ENCODE measurements around the gene CBX3.
"Not testable (repeated sequence)": the region's sequence is repeated elsewhere in the genome, so short reads cannot be mapped to it uniquely, and the experiment has no call there.

CBX3 gene

GRCh38 chr7:26201247-26202018 is at the start of gene CBX3:
Gene CBX3, plus strand, starts transcription at chr7:26201745. Its CDS starts 1,254 bp downstream, at chr7:26202999.
- peak; percentile 64 for DNase-seq

GRCh38 chr7:26151953-26152781 is 49.4 kb upstream of the CBX3 start, which contains the start of gene NFE2L3:
Gene NFE2L3, plus strand, starts transcription at chr7:26152198. Its CDS starts 301 bp downstream, at chr7:26152499.
- peak; percentile 26 for DNase-seq

GRCh38 chr7:26152782-26153240 is 48.7 kb upstream of the CBX3 start:
- not testable (repeated sequence) for DNase-seq

- DNase-seq: no peak
Measured at GRCh38 chr7:26153241-26153822, 48.2 kb upstream of the CBX3 start.

GRCh38 chr7:26153823-26154783 is 47.4 kb upstream of the CBX3 start:
- DNase-seq: no peak

GRCh38 chr7:26155531-26156375 is 45.8 kb upstream of the CBX3 start:
- peak; percentile 80 for DNase-seq

GRCh38 chr7:26156451-26157420 is 44.8 kb upstream of the CBX3 start:
- no peak for DNase-seq

GRCh38 chr7:26157520-26158105 is 43.9 kb upstream of the CBX3 start:
- DNase-seq: no peak

GRCh38 chr7:26159243-26159642 is 42.3 kb upstream of the CBX3 start:
- DNase-seq: no peak

GRCh38 chr7:26160896-26161295 is 40.6 kb upstream of the CBX3 start:
- no peak for DNase-seq

GRCh38 chr7:26162431-26162830 is 39.1 kb upstream of the CBX3 start:
- DNase-seq: no peak

GRCh38 chr7:26163804-26164203 is 37.7 kb upstream of the CBX3 start:
- DNase-seq: not testable (repeated sequence)

GRCh38 chr7:26165950-26166683 is 35.4 kb upstream of the CBX3 start:
- DNase-seq: no peak

GRCh38 chr7:26166684-26167266 is 34.8 kb upstream of the CBX3 start:
- DNase-seq: no peak

GRCh38 chr7:26167303-26167934 is 34.1 kb upstream of the CBX3 start:
- DNase-seq: no peak

GRCh38 chr7:26168458-26169023 is 33.0 kb upstream of the CBX3 start:
- DNase-seq: no peak

GRCh38 chr7:26169271-26169670 is 32.3 kb upstream of the CBX3 start:
- DNase-seq: no peak

- no peak for DNase-seq
Measured at GRCh38 chr7:26170663-26171062, 30.9 kb upstream of the CBX3 start.

Data from NCI-H187 treated with DMSO at 0.1 percent for 48 hours (cell line).